Measurements from ENCODE around the gene RNF215.
"Not testable (repeated sequence)": the region's sequence is repeated elsewhere in the genome, so short reads cannot be mapped to it uniquely, and the experiment has no call there.

RNF215 gene

DNA sequence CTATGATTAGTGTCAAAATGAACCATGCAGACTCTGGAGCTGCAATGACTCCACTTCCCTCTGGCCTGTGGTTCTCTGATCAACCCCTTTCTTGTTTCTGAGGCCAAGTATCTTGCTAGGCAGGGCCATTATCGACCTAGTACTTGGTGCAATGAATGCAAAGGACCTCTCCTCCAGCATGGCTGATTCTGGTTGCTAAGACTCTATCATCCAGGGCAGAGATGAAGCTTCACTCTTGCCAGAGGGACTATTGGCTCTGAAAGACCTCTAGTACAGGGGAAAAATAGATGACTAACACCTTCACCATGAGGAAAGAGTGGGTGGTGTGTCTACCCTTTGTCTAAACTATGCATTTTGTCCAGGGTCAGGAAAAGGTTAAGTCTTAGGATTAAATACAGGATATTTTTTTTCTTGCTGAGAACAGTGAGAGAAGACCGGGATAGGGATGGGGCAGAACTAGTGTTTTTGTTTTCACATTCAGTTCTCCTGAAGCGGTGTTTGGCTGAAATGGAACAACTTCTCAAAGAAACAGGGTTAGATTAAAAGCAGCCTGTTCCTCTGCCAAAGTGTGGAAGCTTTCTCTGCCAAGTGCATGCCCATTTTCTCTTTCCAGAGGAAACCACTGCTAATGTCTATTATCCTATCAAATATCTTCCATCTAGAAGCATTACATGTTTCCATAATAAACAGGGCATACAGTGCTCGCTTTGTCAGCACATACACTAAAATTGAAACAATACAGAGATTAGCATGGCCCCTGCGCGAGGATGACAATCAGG, 33.3 kb upstream of the RNF215 start:
- DNase-seq = no peak

DNA sequence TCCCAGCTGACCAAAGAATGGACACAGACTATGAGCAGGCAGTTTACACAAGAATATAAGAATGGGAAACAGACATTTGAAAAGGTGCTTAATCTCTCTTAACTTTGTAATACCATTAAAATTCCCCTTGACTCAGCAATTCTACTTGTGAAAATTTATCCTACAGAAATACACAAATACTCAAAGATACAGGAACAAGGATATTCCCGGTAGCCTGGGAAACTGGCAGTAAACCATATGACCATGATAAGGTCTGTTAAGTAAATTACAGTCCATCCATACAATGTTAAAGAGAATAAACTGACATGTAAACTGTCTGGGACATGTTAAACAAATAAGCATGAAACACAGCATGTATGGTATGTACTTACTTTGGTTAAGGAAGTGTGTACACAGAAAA, 29.6 kb upstream of the RNF215 start:
- no peak for DNase-seq

DNA sequence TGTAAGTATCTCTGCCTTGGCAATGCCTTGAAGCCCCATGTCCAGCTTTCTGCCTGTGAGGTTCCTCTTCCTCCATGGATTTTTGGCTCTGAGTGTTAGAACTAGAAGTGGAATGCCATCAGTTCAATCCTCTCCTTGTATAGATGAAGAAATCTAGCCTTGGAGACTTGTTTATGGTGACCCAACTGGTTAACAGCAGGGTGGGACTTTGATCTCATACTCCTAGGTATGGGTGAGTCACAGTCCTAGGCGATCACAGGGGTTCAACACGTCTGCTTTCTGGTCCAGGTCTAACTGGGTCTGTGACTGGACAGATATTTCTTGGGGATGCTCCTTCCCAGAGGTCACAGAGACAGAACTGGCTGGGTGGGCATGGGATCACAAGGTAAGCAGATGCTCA, 29.2 kb upstream of the RNF215 start:
- no peak for DNase-seq

DNA sequence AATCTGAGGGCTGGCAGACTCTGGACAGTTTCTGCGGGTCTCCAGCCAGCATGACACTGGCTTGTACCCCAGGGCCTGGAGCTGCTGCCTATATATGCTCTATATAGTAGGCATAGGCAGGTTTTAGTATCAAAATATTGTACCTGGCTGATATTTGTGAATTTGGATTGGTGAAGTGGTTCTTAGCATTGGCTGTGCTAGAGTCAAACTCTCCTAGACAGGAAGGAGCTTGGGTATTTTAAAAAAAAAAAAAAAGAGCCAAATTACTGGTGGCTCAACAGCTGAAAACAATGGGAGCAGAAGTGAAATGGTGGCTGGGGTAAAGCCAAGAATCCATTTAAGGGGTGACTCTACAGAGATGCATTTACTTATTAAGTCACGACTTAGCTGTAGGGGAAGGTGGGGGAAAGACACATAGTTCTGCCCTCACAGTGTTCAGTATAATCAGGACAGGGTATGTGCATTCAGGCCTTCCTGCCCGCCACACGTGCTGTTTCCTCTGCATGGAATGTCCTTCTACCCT, 27.4 kb upstream of the RNF215 start:
- no peak for DNase-seq

DNA sequence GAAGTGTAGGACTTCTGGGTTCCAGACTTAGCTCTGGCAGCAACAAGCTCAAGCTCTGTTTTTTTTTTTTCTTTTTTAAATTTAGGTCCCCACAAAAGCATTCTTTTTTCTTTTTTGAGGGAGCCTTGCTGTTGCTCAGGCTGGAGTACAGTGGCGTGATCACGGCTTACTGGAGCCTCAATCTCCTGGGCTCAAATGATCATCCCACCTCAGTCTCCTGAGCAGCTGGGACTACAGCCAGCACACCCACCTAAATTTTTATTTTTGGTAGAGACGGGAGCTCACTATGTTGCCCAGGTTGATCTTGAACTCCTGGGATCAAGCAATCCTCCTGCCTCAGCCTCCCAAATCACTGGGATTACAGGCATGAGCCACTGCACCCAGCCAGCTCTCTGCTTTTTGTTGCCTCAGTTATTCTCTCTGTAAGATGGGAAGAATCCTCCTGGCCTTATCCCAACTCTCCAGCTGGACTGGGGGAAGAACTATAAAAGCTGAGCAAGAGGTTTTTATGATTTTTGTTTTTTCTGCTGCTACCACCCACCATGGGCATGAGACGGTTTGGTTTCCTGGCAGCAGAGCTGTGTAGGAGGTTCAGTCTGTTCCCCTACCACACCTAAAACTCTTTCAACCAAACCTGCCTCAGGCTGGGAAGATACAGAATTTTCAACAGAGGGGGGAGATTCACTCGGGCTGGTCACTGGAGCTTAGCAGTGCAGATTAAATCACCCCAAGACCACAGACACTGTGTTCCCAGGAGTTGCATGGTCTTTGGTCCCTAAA, 26.7 kb upstream of the RNF215 start:
- no peak for DNase-seq

DNA sequence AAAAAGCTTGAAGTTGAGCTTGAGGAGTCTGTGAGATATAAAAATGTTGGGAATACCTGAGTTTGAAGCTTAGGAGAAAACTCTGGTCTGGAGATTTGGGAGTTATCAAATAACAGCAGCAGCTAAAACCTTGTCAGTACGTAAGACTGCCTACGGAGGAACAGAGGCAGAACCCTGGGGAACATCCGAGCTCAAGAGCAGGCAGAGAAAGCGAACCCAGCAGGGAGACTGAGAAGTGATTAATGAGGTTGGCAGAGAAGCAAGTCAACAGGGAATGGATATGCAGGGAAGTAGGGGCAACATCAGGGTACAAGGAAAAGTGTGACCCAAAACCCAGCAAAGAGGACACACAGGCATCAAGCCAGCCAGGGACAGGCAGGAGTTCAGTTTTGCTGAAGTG, 25.8 kb upstream of the RNF215 start:
- DNase-seq = no peak

DNA sequence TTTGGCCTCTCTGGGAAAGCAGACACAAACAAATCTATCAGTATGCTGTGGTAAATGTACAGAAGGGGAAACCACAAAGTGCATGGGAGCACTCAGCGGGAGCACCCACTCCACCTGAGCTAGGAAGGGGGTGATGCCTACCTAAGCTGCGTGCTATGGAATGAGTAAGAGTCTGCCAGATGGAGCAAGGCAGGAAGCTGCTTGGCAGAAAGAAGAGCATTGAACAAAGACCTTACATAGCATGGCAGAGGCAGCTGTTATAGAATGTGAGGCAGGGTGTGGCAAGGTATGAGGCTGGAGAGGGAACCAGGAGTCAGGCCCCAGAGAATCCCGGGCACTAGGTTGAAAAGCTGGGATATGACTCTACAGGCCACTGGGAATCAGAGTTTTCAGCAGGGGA, 24.6 kb upstream of the RNF215 start:
- DNase-seq = no peak

DNA sequence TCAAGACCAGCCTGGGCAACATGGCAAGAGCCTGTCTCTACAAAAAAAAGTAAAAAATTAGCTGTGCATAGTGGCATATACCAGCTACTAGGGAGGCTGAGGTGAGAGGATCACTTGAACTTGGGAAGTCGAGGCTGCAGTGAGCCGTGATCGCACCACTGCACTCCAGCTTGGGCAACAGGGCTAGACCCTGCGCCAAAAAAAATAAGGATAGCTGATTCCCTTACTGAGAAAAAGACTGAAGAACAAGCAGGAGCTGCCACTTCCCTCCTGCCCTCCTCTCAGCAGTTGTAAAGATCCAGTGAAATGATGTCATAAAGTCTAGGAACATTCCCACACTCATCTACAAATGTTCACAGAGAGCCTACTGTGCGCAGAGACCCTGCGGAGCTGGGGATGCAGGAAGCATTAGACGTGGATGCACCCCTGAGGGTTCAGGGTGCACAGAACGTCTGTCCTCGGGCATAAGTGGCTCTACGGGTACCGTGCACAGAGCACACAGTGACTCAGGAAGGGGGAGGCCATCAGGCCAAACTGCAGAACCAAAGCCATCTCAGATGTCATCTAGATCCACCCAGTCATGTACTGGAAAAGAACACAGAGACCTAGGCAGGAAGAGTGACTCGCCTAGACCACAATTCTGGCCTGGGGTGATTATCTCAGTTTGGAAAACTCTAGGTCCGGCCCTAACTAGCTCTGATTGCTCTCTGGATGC, 21.3 kb upstream of the RNF215 start:
- no peak for DNase-seq

DNA sequence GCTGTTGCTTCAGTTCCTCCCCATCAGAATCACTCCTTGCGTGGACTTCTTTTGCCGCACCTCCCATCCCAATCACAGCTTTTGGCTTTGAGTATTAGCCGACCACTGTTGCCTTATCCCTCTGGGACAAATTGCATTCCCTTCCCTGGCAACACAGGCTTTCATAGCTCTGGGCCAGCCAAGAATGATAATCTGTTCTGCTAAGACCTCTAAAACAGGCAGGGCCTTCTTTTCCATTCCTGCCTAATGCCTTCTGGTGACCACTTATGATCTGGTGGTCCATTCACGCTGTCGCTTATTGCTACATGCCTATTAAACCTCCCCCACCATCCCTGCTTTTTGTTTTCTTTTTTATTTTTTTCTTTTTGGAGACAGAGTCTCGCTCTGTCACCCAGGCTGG, 19.2 kb upstream of the RNF215 start:
- no peak for DNase-seq

DNA sequence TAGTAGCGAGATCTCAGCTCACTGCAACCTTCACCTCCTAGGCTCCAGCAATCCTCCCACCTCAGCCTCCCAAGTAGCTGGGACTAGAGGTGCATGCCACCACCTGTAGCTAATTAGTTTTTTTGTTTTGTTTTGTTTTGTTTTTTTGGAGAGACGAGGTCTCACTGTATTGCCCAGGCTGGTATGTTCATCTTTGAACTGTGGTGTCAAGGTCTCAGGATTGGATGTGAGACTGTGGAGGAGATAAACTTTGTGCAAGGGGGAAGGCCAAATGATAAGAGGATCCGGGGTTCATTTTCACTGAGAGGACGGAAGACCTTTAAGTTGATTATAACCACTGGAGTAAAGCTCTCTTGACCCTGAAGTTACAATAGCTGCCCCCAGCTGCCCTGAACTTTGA, 18.5 kb upstream of the RNF215 start:
- DNase-seq = no peak

DNA sequence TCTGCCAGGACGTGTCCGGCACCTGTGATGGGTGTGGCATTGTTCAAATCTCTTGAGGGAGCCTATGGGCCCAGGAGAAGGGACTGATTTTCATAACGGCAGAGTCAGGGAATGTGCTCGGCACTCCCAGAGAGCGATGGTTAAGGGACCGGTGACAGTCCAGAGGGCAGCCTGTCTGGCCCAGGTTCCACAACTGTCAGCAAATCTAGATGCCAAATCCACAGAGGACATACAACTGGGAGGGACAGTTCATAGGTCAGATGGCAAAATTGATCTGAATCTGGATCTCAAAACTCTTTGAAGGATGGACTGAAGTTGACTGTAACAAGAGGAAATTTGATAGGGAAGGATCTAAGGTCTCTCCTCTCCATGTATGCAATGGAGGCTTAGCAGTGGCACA, 17.1 kb upstream of the RNF215 start:
- DNase-seq = no peak

DNA sequence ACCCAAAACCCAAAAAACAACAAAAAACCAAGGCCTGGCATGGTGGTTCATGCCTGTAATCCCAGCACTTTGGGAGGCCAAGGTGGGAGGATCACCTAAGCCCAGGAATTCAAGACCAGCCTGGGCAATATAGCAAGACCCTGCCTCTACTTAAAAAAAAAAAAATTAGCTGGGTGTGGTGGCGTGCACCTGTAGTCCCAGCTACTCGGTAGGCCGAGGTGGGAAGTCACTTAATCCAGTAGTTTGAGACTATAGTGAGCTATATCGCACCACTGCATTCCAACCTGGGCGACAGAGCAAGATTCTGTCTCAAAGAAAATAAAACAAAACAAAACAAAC, 15.5 kb upstream of the RNF215 start:
- not testable (repeated sequence) for DNase-seq

DNA sequence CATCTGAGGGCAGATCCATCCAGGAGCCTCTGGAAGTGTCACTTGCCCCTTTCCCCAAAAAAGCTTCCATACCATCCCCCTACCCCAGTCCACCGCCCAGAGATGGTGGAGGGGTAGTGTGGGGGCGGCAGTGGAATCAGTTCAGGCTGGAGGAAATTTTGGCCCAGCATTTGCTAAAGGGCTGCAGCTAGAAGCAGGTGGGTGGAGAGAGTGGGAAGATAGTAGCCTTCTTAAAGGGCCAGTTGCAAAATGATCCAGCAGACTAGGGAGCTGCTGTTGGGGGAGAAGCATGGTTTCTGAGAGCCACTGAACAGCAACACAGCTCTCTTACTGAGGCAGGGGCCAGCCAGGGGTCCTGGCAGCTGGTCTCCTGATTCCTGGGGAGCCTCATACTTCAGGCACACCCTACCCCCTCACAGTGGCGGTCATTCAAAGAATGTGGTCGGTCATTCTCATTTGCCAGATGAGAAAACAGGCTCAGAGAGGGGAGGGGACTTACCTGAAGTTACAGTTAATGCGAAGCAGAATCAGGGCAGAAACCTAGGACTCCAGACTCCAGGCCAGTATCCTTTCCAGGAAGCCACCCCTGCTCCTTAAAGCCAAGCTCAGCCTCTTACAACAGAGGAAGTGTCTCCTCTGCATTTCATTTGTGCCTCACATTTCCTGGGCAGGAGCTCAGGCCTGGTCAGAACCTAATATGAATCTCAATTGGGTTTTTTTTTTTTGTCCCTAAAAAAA, 15.0 kb upstream of the RNF215 start:
- DNase-seq = no peak

DNA sequence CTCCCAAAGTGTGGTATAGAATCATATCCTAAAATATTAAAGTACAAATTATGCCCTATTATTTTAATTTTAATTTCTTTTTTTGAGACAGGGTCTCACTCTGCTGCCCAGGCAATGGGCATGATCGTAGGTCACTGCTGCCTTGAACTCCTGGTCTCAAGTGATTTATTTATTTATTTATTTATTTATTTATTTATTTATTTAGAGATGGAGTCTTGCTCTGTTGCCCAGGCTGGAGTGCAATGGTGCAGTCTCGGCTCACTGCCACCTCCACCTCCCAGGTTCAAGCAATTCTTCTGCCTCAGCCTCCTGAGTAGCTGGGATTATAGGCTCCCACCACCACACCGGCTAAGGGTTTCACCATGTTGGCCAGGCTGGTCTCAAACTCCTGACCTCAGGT, 13.8 kb upstream of the RNF215 start:
- not testable (repeated sequence) for DNase-seq

DNA sequence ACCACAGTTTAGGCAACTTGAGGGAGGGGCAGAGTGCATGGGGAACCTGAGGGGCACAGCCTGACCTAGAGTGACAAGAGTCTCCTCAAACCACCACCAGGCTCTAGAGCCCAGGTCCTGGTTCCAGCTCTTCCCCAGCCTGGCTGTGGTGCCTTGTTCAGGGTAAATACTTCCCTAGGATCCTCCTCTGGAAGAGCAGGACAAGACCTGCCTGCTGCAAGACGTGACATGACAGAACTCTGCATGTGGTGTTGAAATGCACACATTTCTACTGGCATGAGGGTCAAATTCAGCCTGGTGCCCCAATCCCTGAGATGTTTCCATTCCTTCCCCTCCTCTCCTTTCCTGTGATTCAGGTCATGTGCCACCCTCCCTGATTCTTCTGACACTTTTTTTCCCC, 12.9 kb upstream of the RNF215 start:
- DNase-seq = no peak

DNA sequence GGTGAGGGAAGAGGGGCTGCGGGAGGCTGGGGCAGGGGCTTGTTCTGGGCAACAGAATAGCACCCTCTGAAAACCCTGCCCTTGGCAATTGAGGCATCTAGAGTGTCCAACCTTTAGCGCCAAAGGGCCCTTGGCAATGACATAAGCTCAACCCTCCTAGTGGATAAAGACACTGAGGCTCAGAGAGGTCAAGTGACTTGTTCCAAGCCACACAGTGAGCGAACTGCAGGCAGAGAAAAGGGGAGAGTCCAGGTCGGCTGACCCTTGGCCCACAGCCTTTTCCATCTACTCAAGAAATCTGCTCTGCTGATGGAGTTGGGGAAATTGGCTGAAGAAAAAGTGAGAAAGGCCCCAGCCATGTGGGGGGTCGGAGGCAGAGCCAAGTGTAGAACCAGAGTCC, 12.5 kb upstream of the RNF215 start:
- DNase-seq = no peak

DNA sequence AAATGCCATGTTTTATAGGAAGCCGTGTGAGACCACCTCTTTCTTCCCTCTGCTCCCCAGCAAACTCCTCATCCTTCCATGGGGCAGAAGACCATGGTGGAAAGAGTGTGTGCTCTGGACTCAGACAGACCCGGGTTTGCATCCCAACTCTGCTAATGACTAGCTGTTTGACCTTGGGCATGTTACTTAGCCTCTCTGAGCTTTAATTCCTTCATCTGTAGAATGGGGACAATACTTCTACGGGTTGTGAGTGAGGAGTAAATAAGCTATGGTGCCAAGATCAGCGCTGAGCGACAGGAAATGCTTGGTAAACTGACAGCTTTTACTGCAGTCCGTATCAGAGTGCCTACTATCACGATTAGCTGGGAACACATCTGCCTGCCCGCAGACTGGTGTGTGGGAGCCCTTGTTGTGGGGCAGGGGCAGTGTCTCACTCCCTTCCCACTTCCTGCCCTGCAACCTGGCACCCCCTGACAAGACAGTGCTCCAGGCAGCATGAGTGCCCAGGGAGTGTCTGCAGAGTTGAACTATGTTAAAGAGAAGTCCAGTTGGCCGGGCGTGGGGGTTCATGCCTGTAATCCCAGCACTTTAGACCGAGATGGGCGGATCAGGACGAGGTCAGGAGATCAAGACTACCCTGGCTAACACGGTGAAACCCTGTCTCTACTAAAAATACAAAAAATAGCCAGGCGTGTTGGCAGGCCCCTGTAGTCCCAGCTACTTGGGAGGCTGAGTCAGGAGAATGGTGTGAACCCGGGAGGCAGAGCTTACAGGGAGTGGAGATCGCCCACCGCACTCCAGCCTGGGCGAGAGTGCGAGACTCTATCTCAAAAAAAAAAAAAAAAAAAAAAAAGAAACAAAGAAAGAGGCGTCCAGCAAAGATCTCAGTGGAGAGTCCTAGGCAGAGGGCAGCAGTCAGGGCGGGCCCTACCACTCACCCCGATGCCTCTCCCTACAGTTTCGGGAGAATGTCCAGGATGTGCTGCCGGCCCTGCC, 11.8 kb upstream of the RNF215 start:
- no peak for DNase-seq

DNA sequence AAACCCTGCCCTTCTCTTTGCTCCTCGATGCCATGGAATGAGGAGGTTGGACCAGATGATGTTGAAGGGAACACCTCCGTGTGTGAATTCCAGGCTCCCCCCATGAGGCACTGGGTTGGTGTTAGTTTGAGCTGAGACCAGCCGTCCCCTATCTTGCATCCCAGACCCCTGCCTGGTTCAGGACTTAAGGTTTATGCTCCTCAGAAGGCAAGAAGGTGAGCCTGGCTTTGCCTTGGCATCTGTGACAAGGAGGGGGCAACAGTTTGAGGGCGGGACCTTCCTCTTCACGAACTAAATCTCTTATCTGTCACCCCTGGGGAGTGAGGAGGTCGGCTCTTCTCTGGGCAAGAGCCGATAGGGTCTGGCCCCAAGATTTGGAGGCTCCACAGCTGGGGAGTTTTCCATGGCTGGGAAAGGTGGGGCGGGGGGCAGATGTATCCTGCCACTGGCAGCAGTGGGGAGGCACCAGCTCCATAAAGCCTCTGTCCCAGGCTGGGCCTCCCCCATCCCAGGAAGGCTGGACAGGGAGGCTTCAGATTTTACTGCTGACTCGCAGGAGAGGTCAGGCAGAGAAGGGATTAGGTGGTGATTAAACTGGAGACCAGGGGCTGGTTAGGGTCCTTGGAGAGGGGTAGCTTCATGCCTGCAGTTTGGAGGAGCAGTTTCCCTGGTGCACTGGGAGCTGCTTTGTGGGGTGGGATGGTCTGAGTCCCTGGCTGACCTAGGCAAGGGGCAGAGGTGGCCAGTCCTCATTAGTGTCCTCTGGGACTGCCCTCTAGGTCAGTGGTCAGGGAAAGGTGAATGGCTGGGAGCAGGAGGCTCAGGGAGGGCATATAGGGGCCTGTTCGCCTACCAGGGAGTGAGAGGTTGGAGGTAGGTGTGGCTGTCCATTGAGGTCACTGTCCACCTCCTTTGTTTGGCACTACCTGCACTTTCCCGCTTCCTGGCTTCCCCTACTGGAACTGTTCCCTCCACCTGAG, 10.7 kb upstream of the RNF215 start:
- no peak for DNase-seq

DNA sequence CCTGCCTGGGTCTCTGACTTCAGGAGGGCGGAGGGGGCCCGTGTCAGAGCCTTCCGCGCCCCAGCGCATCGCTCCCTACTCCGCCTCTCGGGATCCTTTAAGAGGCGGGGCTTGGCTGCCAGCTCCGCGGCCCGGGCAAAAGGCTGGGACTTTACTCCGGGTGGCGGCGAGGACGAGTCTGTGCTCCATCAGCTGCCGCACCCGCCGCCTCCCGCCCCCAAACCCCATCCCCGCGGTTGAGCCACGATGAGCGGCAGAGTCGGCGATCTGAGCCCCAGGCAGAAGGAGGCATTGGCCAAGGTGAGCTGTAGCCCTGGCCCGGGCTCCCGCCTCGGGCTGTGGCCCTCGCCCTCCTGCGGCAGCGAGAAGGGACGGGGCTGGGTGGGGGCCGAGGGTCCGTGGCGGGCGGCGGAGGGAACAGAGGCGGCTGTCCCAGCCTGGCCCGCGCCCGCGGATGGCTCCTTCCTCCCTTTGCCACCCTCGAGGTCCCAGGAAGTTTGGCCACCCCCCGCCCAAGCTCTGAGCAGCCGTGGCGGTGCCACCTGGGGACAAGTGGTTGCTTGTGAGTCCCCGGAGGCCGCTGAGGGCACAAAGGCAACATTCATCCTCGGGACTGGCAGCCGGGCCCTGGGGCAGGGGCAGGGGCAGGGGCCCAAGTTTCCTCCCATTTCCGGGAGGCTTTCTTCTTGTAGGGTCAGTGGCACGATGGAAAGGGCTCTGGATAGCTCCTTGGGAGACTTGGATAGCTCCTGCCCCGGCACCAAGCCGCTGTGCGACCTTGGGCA, 9.9 kb upstream of the RNF215 start, which contains the start of gene SEC14L2:
Gene SEC14L2 (plus strand): TSS at position 148 of the 785 bp plus-strand sequence. CDS start 99 bp downstream, at position 247.
- no peak for DNase-seq

DNA sequence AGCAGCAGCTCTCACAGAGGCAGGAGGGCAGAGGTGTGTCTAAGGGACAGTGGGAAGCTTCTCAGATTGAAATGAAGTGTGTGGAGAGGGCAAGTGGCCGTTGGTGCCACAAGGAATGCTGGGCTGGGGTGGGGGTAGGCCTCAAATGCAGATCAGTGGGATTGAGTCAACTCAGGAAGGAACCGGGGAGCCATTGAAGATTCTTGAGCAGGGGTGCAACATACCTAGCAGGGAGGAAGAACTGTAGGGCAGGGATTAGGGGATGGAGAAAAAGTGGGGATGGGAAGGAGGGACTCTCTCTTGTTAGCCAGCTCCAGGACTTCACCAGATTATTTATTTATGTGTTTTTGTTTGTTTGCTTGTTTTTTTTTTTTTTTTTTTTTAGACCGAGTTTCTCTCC, 6.7 kb upstream of the RNF215 start:
- no peak for DNase-seq
